ENCODE measurements around the gene BRPF1.

Gene BRPF1

DNA sequence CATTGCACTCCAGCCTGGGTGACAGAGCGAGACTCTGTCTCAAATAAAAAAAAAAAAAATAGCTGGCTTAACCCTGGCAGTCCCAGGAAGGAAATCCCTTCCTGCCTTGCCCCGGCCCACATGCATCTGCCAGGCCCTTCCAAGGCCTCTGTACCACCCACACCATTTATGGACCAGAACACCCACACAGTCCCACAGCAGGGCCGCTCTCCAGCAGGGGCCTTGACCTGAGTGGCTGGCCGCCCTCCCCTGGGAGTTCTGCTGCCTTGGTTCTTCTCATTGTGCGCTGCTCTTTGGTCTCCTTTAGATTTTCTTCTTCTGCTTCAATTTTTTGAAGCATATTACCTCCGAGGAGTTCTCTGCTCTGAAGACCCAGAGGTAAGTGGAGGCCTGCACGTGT, 44.0 kb upstream of the BRPF1 start:
- peaks cover 96% of the 10 kb centered on the region for H3K36me3 ChIP-seq (ENCODE audit: control insufficient read depth, low read length)
- peaks cover 12% of the 10 kb centered on the region for H3K4me1 ChIP-seq (ENCODE audit: control insufficient read depth, low read length)
- H4K20me1 ChIP-seq (ENCODE audit: control insufficient read depth, insufficient read depth, low read depth, low read length), result 0 out of 2 replicates have a peak, but pooled peaks cover 4% of the 10 kb centered on the region
- H3K9me3 ChIP-seq (ENCODE audit: control insufficient read depth, insufficient read depth, low read length), result no peaks in the 10 kb centered on the region
- TF ChIP-seq EZH2phosphoT487 (IDR thresholded peaks at IDR 0.05; ENCODE audit: borderline replicate concordance, low read length), result no peak
- TF ChIP-seq, protein P1, sequence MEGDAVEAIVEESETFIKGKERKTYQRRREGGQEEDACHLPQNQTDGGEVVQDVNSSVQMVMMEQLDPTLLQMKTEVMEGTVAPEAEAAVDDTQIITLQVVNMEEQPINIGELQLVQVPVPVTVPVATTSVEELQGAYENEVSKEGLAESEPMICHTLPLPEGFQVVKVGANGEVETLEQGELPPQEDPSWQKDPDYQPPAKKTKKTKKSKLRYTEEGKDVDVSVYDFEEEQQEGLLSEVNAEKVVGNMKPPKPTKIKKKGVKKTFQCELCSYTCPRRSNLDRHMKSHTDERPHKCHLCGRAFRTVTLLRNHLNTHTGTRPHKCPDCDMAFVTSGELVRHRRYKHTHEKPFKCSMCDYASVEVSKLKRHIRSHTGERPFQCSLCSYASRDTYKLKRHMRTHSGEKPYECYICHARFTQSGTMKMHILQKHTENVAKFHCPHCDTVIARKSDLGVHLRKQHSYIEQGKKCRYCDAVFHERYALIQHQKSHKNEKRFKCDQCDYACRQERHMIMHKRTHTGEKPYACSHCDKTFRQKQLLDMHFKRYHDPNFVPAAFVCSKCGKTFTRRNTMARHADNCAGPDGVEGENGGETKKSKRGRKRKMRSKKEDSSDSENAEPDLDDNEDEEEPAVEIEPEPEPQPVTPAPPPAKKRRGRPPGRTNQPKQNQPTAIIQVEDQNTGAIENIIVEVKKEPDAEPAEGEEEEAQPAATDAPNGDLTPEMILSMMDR (IDR thresholded peaks at IDR 0.05; ENCODE audit: low read depth, low read length, poor library complexity, severe bottlenecking), result no peak
- H3K79me2 ChIP-seq (ENCODE audit: control insufficient read depth, low read length), result no peaks in the 10 kb centered on the region
- no peak overlapping the region for H3K27ac ChIP-seq (ENCODE audit: low read depth, low read length)
- H3K4me3 ChIP-seq (ENCODE audit: low read length), result no peak overlapping the region
- no peak overlapping the region for H3K4me2 ChIP-seq (ENCODE audit: low read length)
- no peaks in the 10 kb centered on the region for H3F3A ChIP-seq (ENCODE audit: control insufficient read depth, insufficient read depth)
- no peaks in the 10 kb centered on the region for H3K27me3 ChIP-seq (ENCODE audit: control insufficient read depth, low read length)
- H3K9me2 ChIP-seq (replicated peaks; ENCODE audit: control insufficient read depth, low read length), result no peaks in the 10 kb centered on the region

DNA sequence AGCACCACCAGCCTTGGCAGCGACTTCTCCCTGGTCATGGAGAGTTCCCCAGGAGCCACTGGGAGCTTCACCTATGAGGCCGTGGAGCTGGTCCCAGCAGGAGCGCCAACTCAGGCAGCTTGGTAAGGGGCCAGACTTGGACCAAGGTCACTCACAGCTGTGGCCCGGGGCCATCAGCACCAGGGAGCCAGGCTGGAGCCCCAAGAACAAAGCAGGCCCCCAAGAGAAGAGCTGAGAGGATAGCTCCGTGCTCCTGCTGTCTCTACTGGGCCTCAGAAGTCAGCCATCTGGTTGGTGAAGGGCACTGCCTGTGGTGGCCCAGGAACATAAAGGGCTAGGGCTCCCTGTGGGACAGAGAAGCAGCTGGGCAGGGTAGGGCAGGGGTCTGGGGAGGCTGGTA, 42.6 kb upstream of the BRPF1 start:
- TF ChIP-seq, protein P1 (IDR thresholded peaks at IDR 0.05; ENCODE audit: low read depth, low read length, poor library complexity, severe bottlenecking), result no peak
- no peak for TF ChIP-seq EZH2phosphoT487 (IDR thresholded peaks at IDR 0.05; ENCODE audit: borderline replicate concordance, low read length)
- Histone ChIP-seq H3K27ac (ENCODE audit: low read depth, low read length) (no peak overlapping the region), H3K4me3 (ENCODE audit: low read length) (no peak overlapping the region), H3K36me3 (ENCODE audit: control insufficient read depth, low read length) (peaks cover 95% of the 10 kb centered on the region), H3K4me1 (ENCODE audit: control insufficient read depth, low read length) (peaks cover 12% of the 10 kb centered on the region), H3F3A (ENCODE audit: control insufficient read depth, insufficient read depth) (no peaks in the 10 kb centered on the region), H3K4me2 (ENCODE audit: low read length) (no peak overlapping the region), H3K79me2 (ENCODE audit: control insufficient read depth, low read length) (no peaks in the 10 kb centered on the region), H4K20me1 (ENCODE audit: control insufficient read depth, insufficient read depth, low read depth, low read length) (0 out of 2 replicates have a peak, but pooled peaks cover 4% of the 10 kb centered on the region), H3K9me2 (replicated peaks; ENCODE audit: control insufficient read depth, low read length) (no peaks in the 10 kb centered on the region), H3K9me3 (ENCODE audit: control insufficient read depth, insufficient read depth, low read length) (no peaks in the 10 kb centered on the region), H3K27me3 (ENCODE audit: control insufficient read depth, low read length) (no peaks in the 10 kb centered on the region)

DNA sequence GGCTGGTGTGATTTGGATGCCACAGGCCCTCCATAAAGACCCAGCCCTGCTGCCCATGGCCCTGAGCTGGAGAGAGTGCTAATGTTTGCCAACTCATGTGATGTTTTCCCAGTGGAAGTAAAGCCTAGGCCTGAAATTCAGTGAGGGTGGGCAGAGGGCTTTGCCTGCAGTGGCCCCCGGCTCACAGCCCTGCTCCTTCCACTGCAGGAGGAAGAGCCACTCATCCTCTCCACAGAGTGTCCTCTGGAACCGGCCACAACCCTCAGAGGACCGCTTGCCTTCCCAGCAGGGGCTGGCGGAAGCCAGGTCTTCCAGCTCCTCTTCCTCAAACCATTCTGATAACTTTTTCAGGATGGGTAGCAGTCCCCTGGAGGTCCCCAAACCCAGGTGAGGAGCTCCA, 41.8 kb upstream of the BRPF1 start:
- Histone ChIP-seq H4K20me1 (ENCODE audit: control insufficient read depth, insufficient read depth, low read depth, low read length) (0 out of 2 replicates have a peak, but pooled peaks cover 4% of the 10 kb centered on the region), H3K9me3 (ENCODE audit: control insufficient read depth, insufficient read depth, low read length) (no peaks in the 10 kb centered on the region), H3K27me3 (ENCODE audit: control insufficient read depth, low read length) (no peaks in the 10 kb centered on the region), H3K4me3 (ENCODE audit: low read length) (no peak overlapping the region), H3K4me2 (ENCODE audit: low read length) (no peak overlapping the region), H3K79me2 (ENCODE audit: control insufficient read depth, low read length) (no peaks in the 10 kb centered on the region), H3F3A (ENCODE audit: control insufficient read depth, insufficient read depth) (no peaks in the 10 kb centered on the region), H3K36me3 (ENCODE audit: control insufficient read depth, low read length) (peaks cover 95% of the 10 kb centered on the region), H3K27ac (ENCODE audit: low read depth, low read length) (no peak overlapping the region), H3K4me1 (ENCODE audit: control insufficient read depth, low read length) (peaks cover 12% of the 10 kb centered on the region), H3K9me2 (replicated peaks; ENCODE audit: control insufficient read depth, low read length) (no peaks in the 10 kb centered on the region)
- TF ChIP-seq, protein P1 (IDR thresholded peaks at IDR 0.05; ENCODE audit: low read depth, low read length, poor library complexity, severe bottlenecking), result no peak
- no peak for TF ChIP-seq EZH2phosphoT487 (IDR thresholded peaks at IDR 0.05; ENCODE audit: borderline replicate concordance, low read length)
